Anterior cingulate cortex (tissue), 58 donors: ENCODE data around the gene FAM43A.

ENCODE experiments used
- DNase-seq, 58 donors: peaks; one replicate each; lab custom pipeline; 2025; lab: John Stamatoyannopoulos, UW

The FAM43A gene

GRCh38 chr3:194736896-194737600 is 51.4 kb downstream of the FAM43A start:
- DNase-seq = no peak
